Neural cell (in vitro differentiated cells): ENCODE results near the gene C3. TPM values are rescaled to one million over a fixed set of nuclear protein-coding genes. Genes with fewer than 3 reads are reported as not detected.

ENCODE experiments used
- H2AFZ ChIP-seq: fragments of 200-600, 300-800 bp; sonication (generic), shearing (Covaris generic); 2 replicates; pipeline ENCODE4 v1.6.0; 2014; ENCODE audit warnings: low read depth, mild to moderate bottlenecking, antibody characterized with exemption, low read length, moderate library complexity
- H3F3A ChIP-seq: fragments of 200-600 bp; shearing (Covaris generic); 2 replicates; pipeline ENCODE4 v1.6.1; 2016; ENCODE audit warnings: mild to moderate bottlenecking, moderate library complexity, mixed read lengths, antibody characterized with exemption, low read length; ENCODE audit not compliant: insufficient read depth, poor library complexity, severe bottlenecking
- H3K27ac ChIP-seq: fragments of 200-600, 300-800 bp; sonication (generic), shearing (Covaris generic); 2 replicates; pipeline ENCODE4 v1.5.1; 2014; ENCODE audit warnings: mild to moderate bottlenecking, low read length, moderate library complexity
- H3K27me3 ChIP-seq: fragments of 300-800, 200-600 bp; sonication (generic), shearing (Covaris generic); 2 replicates; pipeline ENCODE4 v1.6.0; 2014; ENCODE audit warnings: mild to moderate bottlenecking, low read depth, low read length, moderate library complexity; ENCODE audit not compliant: insufficient read depth
- H3K36me3 ChIP-seq: fragments of 300-800, 200-600 bp; sonication (generic), shearing (Covaris generic); 2 replicates; pipeline ENCODE4 v1.5.1; 2014; ENCODE audit warnings: mild to moderate bottlenecking, antibody characterized with exemption, low read length, moderate library complexity; ENCODE audit not compliant: insufficient read depth
- H3K4me2 ChIP-seq: fragments of 300-800, 200-600 bp; sonication (generic), shearing (Covaris generic); 2 replicates; pipeline ENCODE4 v1.6.0; 2014; ENCODE audit warnings: mild to moderate bottlenecking, low read length
- H3K4me3 ChIP-seq: fragments of 300-800, 200-600 bp; sonication (generic), shearing (Covaris generic); 2 replicates; pipeline ENCODE4 v1.5.1; 2014; ENCODE audit warnings: mild to moderate bottlenecking, low read length, moderate library complexity
- H3K79me2 ChIP-seq: fragments of 200-600 bp; shearing (Covaris generic); replicated peaks from 2 replicates; pipeline ENCODE4 v1.6.0; 2014; ENCODE audit warnings: mild to moderate bottlenecking, low read length, moderate library complexity; ENCODE audit not compliant: insufficient read depth
- H3K9ac ChIP-seq: fragments of 300-800, 200-600 bp; sonication (generic), shearing (Covaris generic); 2 replicates; pipeline ENCODE4 v1.6.1; 2016; ENCODE audit warnings: mild to moderate bottlenecking, low read length, mixed read lengths
- H3K9me2 ChIP-seq: fragments of 200-600 bp; shearing (Covaris generic); 2 replicates; pipeline ENCODE4 v1.6.1; 2016; ENCODE audit warnings: mild to moderate bottlenecking, low read length, mixed read lengths; ENCODE audit not compliant: insufficient read depth
- H3K9me3 ChIP-seq: fragments of 200-600, 300-800 bp; sonication (generic), shearing (Covaris generic); 2 replicates; pipeline ENCODE4 v1.6.1; 2016; ENCODE audit warnings: mild to moderate bottlenecking, mixed run types, low read length, moderate library complexity, mixed read lengths
- H4K20me1 ChIP-seq: fragments of 200-600 bp; shearing (Covaris generic); 2 replicates; pipeline ENCODE4 v1.6.1; 2016; ENCODE audit warnings: mild to moderate bottlenecking, mixed run types; ENCODE audit not compliant: insufficient read depth
- EP300 ChIP-seq: fragments of 450-650 bp; conservative IDR thresholded peaks from 2 replicates; pipeline ENCODE4 v1.6.1; 2014; ENCODE audit warnings: antibody characterized with exemption, mild to moderate bottlenecking, moderate library complexity; ENCODE audit not compliant: poor library complexity, severe bottlenecking
- EZH2 ChIP-seq: fragments of 200-600, 300-800 bp; shearing (Covaris generic), sonication (generic); IDR thresholded peaks from 2 replicates; pipeline ENCODE4 v1.6.1; 2014; ENCODE audit warnings: antibody characterized with exemption, low read length, borderline replicate concordance, mild to moderate bottlenecking; ENCODE audit not compliant: insufficient read depth, poor library complexity, severe bottlenecking
- MXI1 ChIP-seq: fragments of 450-650 bp; conservative IDR thresholded peaks from 2 replicates; pipeline ENCODE4 v1.6.1; 2014; ENCODE audit warnings: antibody characterized with exemption, mild to moderate bottlenecking; ENCODE audit not compliant: poor library complexity, severe bottlenecking
- POLR2AphosphoS5 ChIP-seq: IDR thresholded peaks from 2 replicates; pipeline ENCODE4 v1.6.1; 2012
- RAD21 ChIP-seq: fragments of 450-650 bp; conservative IDR thresholded peaks from 2 replicates; pipeline ENCODE4 v1.6.1; 2014; ENCODE audit warnings: antibody characterized with exemption, mild to moderate bottlenecking, moderate library complexity
- SMC3 ChIP-seq: fragments of 450-650 bp; conservative IDR thresholded peaks from 2 replicates; pipeline ENCODE4 v1.6.1; 2014; ENCODE audit warnings: antibody characterized with exemption, mild to moderate bottlenecking, moderate library complexity; ENCODE audit not compliant: poor library complexity
- TAF1 ChIP-seq: IDR thresholded peaks from 2 replicates; pipeline ENCODE4 v1.6.1; 2012; ENCODE audit warnings: low read depth
- polyA plus RNA-seq: library from polyadenylated mRNA; depleted of rRNA; stranded (reverse); fragments of >200 nt; gene quantifications from 2 replicates; pipeline ENCODE4 v1.2.3, GENCODE V29; 2014
- TF ChIP-seq, protein P1 (sequence below): IDR thresholded peaks from 2 replicates; pipeline ENCODE4 v1.6.1; 2012; ENCODE audit warnings: borderline replicate concordance
- TF ChIP-seq, protein P2 (sequence below): fragments of 450-650 bp; IDR thresholded peaks from 2 replicates; pipeline ENCODE4 v1.5.1; 2014; ENCODE audit warnings: antibody characterized with exemption, mild to moderate bottlenecking, moderate library complexity; ENCODE audit not compliant: poor library complexity, severe bottlenecking

The C3 gene
- polyA plus RNA-seq, 1 donor from 2014 or later: not detected

DNA sequence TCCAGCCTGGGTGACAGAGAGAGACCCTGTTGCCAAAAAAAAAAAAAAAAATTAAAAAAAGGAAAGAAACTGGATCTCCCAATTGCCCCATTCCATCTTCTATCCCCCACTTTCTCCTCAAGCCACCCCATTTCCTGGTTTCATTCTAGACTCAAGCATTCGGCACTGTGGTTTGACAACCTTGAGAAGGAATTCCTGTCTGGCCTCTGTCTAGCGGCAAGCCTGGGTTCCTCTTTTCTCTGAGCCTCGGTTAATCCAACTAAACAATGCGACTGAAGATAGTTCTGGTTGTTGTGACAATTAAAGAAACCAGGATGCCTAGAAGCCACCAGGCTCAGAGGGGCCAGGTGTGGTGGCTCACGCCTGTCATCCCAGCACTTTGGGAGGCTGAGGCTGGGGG lies 3.3 kb upstream of the C3 start:
- no peaks in the 10 kb centered on the region for H4K20me1 ChIP-seq
- H3K9ac ChIP-seq: no peak overlapping the region
- no peak overlapping the region for H3K4me2 ChIP-seq
- no peak overlapping the region for H3K27ac ChIP-seq
- no peak for TF ChIP-seq EZH2
- TF ChIP-seq POLR2AphosphoS5: no peak
- TF ChIP-seq EP300: no peak
- TF ChIP-seq SMC3: no peak
- TF ChIP-seq, protein P1, sequence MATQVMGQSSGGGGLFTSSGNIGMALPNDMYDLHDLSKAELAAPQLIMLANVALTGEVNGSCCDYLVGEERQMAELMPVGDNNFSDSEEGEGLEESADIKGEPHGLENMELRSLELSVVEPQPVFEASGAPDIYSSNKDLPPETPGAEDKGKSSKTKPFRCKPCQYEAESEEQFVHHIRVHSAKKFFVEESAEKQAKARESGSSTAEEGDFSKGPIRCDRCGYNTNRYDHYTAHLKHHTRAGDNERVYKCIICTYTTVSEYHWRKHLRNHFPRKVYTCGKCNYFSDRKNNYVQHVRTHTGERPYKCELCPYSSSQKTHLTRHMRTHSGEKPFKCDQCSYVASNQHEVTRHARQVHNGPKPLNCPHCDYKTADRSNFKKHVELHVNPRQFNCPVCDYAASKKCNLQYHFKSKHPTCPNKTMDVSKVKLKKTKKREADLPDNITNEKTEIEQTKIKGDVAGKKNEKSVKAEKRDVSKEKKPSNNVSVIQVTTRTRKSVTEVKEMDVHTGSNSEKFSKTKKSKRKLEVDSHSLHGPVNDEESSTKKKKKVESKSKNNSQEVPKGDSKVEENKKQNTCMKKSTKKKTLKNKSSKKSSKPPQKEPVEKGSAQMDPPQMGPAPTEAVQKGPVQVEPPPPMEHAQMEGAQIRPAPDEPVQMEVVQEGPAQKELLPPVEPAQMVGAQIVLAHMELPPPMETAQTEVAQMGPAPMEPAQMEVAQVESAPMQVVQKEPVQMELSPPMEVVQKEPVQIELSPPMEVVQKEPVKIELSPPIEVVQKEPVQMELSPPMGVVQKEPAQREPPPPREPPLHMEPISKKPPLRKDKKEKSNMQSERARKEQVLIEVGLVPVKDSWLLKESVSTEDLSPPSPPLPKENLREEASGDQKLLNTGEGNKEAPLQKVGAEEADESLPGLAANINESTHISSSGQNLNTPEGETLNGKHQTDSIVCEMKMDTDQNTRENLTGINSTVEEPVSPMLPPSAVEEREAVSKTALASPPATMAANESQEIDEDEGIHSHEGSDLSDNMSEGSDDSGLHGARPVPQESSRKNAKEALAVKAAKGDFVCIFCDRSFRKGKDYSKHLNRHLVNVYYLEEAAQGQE: no peak
- TF ChIP-seq MXI1: no peak
- no peak for TF ChIP-seq RAD21
- TF ChIP-seq, protein P2, sequence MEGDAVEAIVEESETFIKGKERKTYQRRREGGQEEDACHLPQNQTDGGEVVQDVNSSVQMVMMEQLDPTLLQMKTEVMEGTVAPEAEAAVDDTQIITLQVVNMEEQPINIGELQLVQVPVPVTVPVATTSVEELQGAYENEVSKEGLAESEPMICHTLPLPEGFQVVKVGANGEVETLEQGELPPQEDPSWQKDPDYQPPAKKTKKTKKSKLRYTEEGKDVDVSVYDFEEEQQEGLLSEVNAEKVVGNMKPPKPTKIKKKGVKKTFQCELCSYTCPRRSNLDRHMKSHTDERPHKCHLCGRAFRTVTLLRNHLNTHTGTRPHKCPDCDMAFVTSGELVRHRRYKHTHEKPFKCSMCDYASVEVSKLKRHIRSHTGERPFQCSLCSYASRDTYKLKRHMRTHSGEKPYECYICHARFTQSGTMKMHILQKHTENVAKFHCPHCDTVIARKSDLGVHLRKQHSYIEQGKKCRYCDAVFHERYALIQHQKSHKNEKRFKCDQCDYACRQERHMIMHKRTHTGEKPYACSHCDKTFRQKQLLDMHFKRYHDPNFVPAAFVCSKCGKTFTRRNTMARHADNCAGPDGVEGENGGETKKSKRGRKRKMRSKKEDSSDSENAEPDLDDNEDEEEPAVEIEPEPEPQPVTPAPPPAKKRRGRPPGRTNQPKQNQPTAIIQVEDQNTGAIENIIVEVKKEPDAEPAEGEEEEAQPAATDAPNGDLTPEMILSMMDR: no peak
- TF ChIP-seq TAF1: no peak
- no peak overlapping the region for H2AFZ ChIP-seq
- H3K36me3 ChIP-seq: no peaks in the 10 kb centered on the region
- no peaks in the 10 kb centered on the region for H3K79me2 ChIP-seq
- no peaks in the 10 kb centered on the region for H3K9me2 ChIP-seq
- H3F3A ChIP-seq: no peaks in the 10 kb centered on the region
- no peaks in the 10 kb centered on the region for H3K9me3 ChIP-seq
- no peak overlapping the region for H3K4me3 ChIP-seq
- no peaks in the 10 kb centered on the region for H3K27me3 ChIP-seq

DNA sequence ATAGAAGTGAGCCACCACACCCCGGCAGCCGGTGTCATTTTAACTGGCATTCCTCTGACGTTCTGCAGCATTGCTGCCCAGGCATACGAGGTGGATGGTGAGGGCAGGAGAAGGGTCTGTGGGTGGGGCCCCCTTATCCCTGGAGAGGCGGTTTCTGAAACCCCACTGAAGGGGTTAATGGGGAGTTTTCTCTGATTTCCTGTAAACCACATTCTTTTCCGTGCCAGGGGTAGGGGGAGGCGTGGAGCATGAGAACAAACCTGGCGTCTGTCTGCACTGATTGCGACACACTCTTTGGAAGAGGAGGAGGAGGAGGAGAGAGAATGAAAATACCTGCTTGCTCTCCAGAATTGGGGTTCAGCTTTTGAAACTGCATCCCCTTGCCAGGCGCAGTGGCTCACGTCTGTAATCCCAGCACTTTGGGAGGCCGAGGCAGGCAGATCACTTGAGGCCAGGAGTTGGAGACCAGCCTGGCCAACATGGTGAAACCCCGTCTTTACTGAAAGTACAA lies 2.7 kb upstream of the C3 start:
- no peak overlapping the region for H3K9ac ChIP-seq
- H3K4me2 ChIP-seq: no peak overlapping the region
- H3K27ac ChIP-seq: no peak overlapping the region
- TF ChIP-seq RAD21 (no peak), TAF1 (no peak), POLR2AphosphoS5 (no peak), SMC3 (no peak), EP300 (no peak), EZH2 (no peak), MXI1 (no peak)
- TF ChIP-seq, protein P1: no peak
- TF ChIP-seq, protein P2: no peak
- H3K9me2 ChIP-seq: no peaks in the 10 kb centered on the region
- no peaks in the 10 kb centered on the region for H3K36me3 ChIP-seq
- H3K79me2 ChIP-seq: no peaks in the 10 kb centered on the region
- H2AFZ ChIP-seq: no peak overlapping the region
- no peak overlapping the region for H3K4me3 ChIP-seq
- H3K9me3 ChIP-seq: no peaks in the 10 kb centered on the region
- H3K27me3 ChIP-seq: no peaks in the 10 kb centered on the region
- H4K20me1 ChIP-seq: no peaks in the 10 kb centered on the region
- no peaks in the 10 kb centered on the region for H3F3A ChIP-seq
